Endothelial cell (in vitro differentiated cells): ENCODE results near the gene WIPF1. TPM values are rescaled to one million over a fixed set of nuclear protein-coding genes. Genes with fewer than 3 reads are reported as not detected.

Experiments used
- DNase-seq: peaks from one replicate; pipeline ENCODE4 v3.0.0; 2021; ENCODE audit warnings: low spot score
- H3K27ac Mint-ChIP-seq: one replicate; pipeline ENCODE4 v1.8.0; 2021; ENCODE audit warnings: mixed read lengths, inconsistent platforms; ENCODE audit not compliant: unreplicated experiment
- H3K27me3 Mint-ChIP-seq: one replicate; pipeline ENCODE4 v1.8.0; 2021; ENCODE audit warnings: mild to moderate bottlenecking, moderate library complexity, mixed read lengths, inconsistent platforms; ENCODE audit not compliant: unreplicated experiment
- H3K36me3 Mint-ChIP-seq: one replicate; pipeline ENCODE4 v1.8.0; 2021; ENCODE audit warnings: mild to moderate bottlenecking, low read depth, mixed read lengths, inconsistent platforms; ENCODE audit not compliant: unreplicated experiment
- H3K4me1 Mint-ChIP-seq: one replicate; pipeline ENCODE4 v1.8.0; 2021; ENCODE audit warnings: mild to moderate bottlenecking, mixed read lengths, inconsistent platforms; ENCODE audit not compliant: unreplicated experiment
- H3K4me3 Mint-ChIP-seq: one replicate; pipeline ENCODE4 v1.8.0; 2021; ENCODE audit warnings: mild to moderate bottlenecking, mixed read lengths, inconsistent platforms; ENCODE audit not compliant: unreplicated experiment
- H3K9me3 Mint-ChIP-seq: one replicate; pipeline ENCODE4 v1.8.0; 2021; ENCODE audit warnings: mixed read lengths, inconsistent platforms; ENCODE audit not compliant: unreplicated experiment
- CTCF ChIP-seq: fragments of 200-600 bp; sonication (generic); IDR thresholded peaks from one replicate; pipeline ENCODE4 v1.5.0; 2021; ENCODE audit warnings: antibody characterized with exemption; ENCODE audit not compliant: unreplicated experiment
- total RNA-seq: library from RNA; stranded (reverse); fragmentation: NEBNext Ultra II Directional; extraction: Animal tissue kit (Norgen Biotek cat#: 25700); gene quantifications from one replicate; pipeline ENCODE4 v1.2.1, GENCODE V29; 2021; ENCODE audit not compliant: unreplicated experiment

WIPF1 gene
- total RNA-seq, 1 donor from 2014 or later: 62.8 TPM

- Mint-ChIP-seq H3K27ac (no peak overlapping the region), H3K4me1 (peaks cover 18% of the 10 kb centered on the region), H3K36me3 (peaks cover 49% of the 10 kb centered on the region), H3K4me3 (no peak overlapping the region), H3K27me3 (peaks cover 2% of the 10 kb centered on the region), H3K9me3 (no peaks in the 10 kb centered on the region)
- DNase-seq: no peak
- no peak for TF ChIP-seq CTCF
Observed at GRCh38 chr2:174569678-174570077, 27.9 kb downstream of the WIPF1 start.

- Mint-ChIP-seq H3K27ac (no peak overlapping the region), H3K4me3 (no peak overlapping the region), H3K27me3 (peaks cover 2% of the 10 kb centered on the region), H3K4me1 (peaks cover 15% of the 10 kb centered on the region), H3K36me3 (peaks cover 46% of the 10 kb centered on the region), H3K9me3 (no peaks in the 10 kb centered on the region)
- DNase-seq: no peak
- no peak for TF ChIP-seq CTCF
Observed at GRCh38 chr2:174568425-174568824, 29.2 kb downstream of the WIPF1 start.

- H3K9me3 Mint-ChIP-seq: no peaks in the 10 kb centered on the region
Observed at GRCh38 chr2:174566871-174567270, 30.7 kb downstream of the WIPF1 start.

GRCh38 chr2:174563530-174564282 lies 33.9 kb downstream of the WIPF1 start:
- Mint-ChIP-seq H3K27me3 (no peaks in the 10 kb centered on the region), H3K9me3 (no peaks in the 10 kb centered on the region), H3K4me1 (no peaks in the 10 kb centered on the region), H3K36me3 (peaks cover 38% of the 10 kb centered on the region), H3K4me3 (no peak overlapping the region), H3K27ac (no peak overlapping the region)
- DNase-seq: no peak
- TF ChIP-seq CTCF: no peak

More at GRCh38 chr2:174566871-174567270, 30.7 kb downstream of the WIPF1 start:
- Mint-ChIP-seq H3K4me3 (no peak overlapping the region), H3K27ac (no peak overlapping the region), H3K36me3 (peaks cover 49% of the 10 kb centered on the region), H3K27me3 (no peaks in the 10 kb centered on the region), H3K4me1 (peaks cover 6% of the 10 kb centered on the region)
- no peak for TF ChIP-seq CTCF
- DNase-seq: no peak

GRCh38 chr2:174561972-174562370 lies 35.6 kb downstream of the WIPF1 start:
- no peak for TF ChIP-seq CTCF
- no peak for DNase-seq
- H3K36me3 Mint-ChIP-seq: peaks cover 27% of the 10 kb centered on the region
- H3K27ac Mint-ChIP-seq: no peak overlapping the region
- no peaks in the 10 kb centered on the region for H3K4me1 Mint-ChIP-seq
- H3K9me3 Mint-ChIP-seq: no peaks in the 10 kb centered on the region
- H3K27me3 Mint-ChIP-seq: no peaks in the 10 kb centered on the region
- no peak overlapping the region for H3K4me3 Mint-ChIP-seq
